Chondrocyte (in vitro differentiated cells): ENCODE data around the gene PTPN11. TPM values are rescaled to one million over a fixed set of nuclear protein-coding genes. Genes with fewer than 3 reads are reported as not detected.
"Not testable (repeated sequence)": the region's sequence is repeated elsewhere in the genome, so short reads cannot be mapped to it uniquely, and the experiment has no call there.

Experiments used
- DNase-seq: peaks from one replicate; pipeline ENCODE4 v3.0.0; 2021; ENCODE audit warnings: mixed read lengths, low spot score
- H3K27ac Mint-ChIP-seq: one replicate; pipeline ENCODE4 v1.8.0; 2021; ENCODE audit warnings: mild to moderate bottlenecking, moderate library complexity, mixed read lengths; ENCODE audit not compliant: unreplicated experiment
- H3K27me3 Mint-ChIP-seq: 2 replicates; pipeline ENCODE4 v1.8.0; 2021; ENCODE audit warnings: low read depth, mixed read lengths
- H3K36me3 Mint-ChIP-seq: 2 replicates; pipeline ENCODE4 v1.8.0; 2021; ENCODE audit warnings: low read depth, mixed read lengths
- H3K4me1 Mint-ChIP-seq: 2 replicates; pipeline ENCODE4 v1.8.0; 2021; ENCODE audit warnings: low read depth, mild to moderate bottlenecking, mixed read lengths
- H3K4me3 Mint-ChIP-seq: one replicate; pipeline ENCODE4 v1.8.0; 2021; ENCODE audit warnings: mild to moderate bottlenecking, moderate library complexity, mixed read lengths; ENCODE audit not compliant: unreplicated experiment
- H3K9me3 Mint-ChIP-seq: 2 replicates; pipeline ENCODE4 v1.8.0; 2021; ENCODE audit warnings: low read depth, mixed read lengths
- CTCF ChIP-seq: fragments of 200-600 bp; sonication (generic); IDR thresholded peaks from 2 replicates; pipeline ENCODE4 v1.5.0; 2021; ENCODE audit warnings: antibody characterized with exemption, mild to moderate bottlenecking, moderate library complexity
- total RNA-seq: library from RNA; stranded (reverse); gene quantifications from 3 replicates; pipeline ENCODE4 v1.2.1, GENCODE V29; 2021

PTPN11 gene
- total RNA-seq, 1 donor from 2014 or later = 141 TPM

DNA sequence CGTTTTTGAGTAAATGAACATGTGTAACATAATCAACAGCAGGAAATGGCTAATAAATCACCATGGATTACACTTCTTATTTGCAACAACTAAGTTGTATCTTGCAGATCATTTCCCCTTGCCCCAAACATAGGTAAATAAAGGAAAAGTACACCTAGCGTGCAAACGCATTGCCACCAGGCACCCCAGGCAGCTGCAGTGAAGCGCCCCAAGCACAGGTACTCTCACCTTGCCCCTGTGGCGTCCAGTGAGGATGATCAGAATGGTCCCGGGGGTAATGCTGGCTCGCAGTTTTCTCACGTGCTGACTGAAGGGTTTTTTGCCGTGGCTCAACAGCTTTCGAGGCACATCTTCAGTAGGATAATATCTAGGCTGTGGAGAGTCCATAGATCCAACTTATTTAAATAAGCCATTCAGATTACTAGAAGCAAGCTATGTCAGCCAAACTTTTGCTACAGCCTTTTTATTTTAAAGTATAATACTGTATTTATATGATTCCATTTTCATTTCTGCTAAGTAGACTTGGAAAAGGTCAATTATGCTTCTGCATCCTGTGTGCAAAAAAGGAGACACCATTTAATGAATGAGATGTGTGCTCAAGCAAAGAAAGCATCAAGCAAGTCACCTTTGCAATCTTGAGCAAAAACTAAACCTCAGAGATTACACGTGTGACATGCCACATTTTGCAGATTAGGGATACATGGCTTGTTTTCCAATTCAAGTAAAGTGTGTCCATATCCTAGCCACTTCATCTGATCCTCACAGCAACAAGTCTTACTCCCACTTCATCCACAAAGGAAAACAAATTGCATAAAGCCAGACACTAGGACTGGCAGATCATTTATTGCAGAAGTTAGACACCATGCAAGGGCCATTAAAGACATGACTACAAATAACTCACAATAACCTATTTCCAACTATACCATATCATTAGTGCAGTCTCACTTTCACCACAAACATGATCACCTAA lies 11.9 kb upstream of the PTPN11 start:
- Mint-ChIP-seq H3K9me3 (no peaks in the 10 kb centered on the region), H3K36me3 (peaks cover 35% of the 10 kb centered on the region), H3K27me3 (no peaks in the 10 kb centered on the region), H3K27ac (no peak overlapping the region), H3K4me3 (no peak overlapping the region), H3K4me1 (peaks cover 38% of the 10 kb centered on the region)
- no peak for DNase-seq
- no peak for TF ChIP-seq CTCF

- H3K27me3 Mint-ChIP-seq, H3K9me3 Mint-ChIP-seq: not testable (repeated sequence)
- peaks cover 35% of the 10 kb centered on the region for H3K36me3 Mint-ChIP-seq
Observed at GRCh38 chr12:112407683-112408082, 11.1 kb upstream of the PTPN11 start.

GRCh38 chr12:112408621-112409020 lies 10.1 kb upstream of the PTPN11 start:
- Mint-ChIP-seq H3K4me1 (peaks cover 38% of the 10 kb centered on the region), H3K9me3 (no peaks in the 10 kb centered on the region), H3K27ac (peak overlapping the region; percentile 99), H3K27me3 (no peaks in the 10 kb centered on the region), H3K4me3 (peak overlapping the region; percentile 99), H3K36me3 (peaks cover 35% of the 10 kb centered on the region)
- DNase-seq = no peak
- TF ChIP-seq CTCF = no peak

More at GRCh38 chr12:112407683-112408082, 11.1 kb upstream of the PTPN11 start:
- peak overlapping the region; percentile 18 for H3K27ac Mint-ChIP-seq
- H3K4me1 Mint-ChIP-seq = peaks cover 38% of the 10 kb centered on the region
- H3K4me3 Mint-ChIP-seq = peak overlapping the region; percentile 99
- not testable (repeated sequence) for DNase-seq

- no peaks in the 10 kb centered on the region for H3K27me3 Mint-ChIP-seq
- H3K27ac Mint-ChIP-seq = peak within 1 kb of the TSS; percentile 99
- H3K4me3 Mint-ChIP-seq = peak within 1 kb of the TSS; percentile 99
- H3K36me3 Mint-ChIP-seq = peaks cover 35% of the 10 kb centered on the region
- H3K4me1 Mint-ChIP-seq = peaks cover 38% of the 10 kb centered on the region
- TF ChIP-seq CTCF = no peak
- no peak for DNase-seq
- no peaks in the 10 kb centered on the region for H3K9me3 Mint-ChIP-seq
Observed at GRCh38 chr12:112409064-112409905, 9.5 kb upstream of the PTPN11 start, which contains the start of gene RPL6. Gene RPL6 (minus strand): TSS chr12:112409605. CDS start chr12:112408656, 949 bp downstream.

GRCh38 chr12:112409906-112410244 lies 8.9 kb upstream of the PTPN11 start:
- TF ChIP-seq CTCF = no peak
- no peak for DNase-seq
- Mint-ChIP-seq H3K36me3 (peaks cover 30% of the 10 kb centered on the region), H3K27me3 (no peaks in the 10 kb centered on the region), H3K4me3 (peak overlapping the region; percentile 99), H3K4me1 (peaks cover 38% of the 10 kb centered on the region), H3K9me3 (no peaks in the 10 kb centered on the region), H3K27ac (peak overlapping the region; percentile 99)
